GM19099 (cell line): ENCODE data around the gene CSNK1G1.
A peak's percentile ranks its signal among the peaks of the same experiment; 100 is the strongest.

Experiments
- POLR2A ChIP-seq: IDR thresholded peaks from 3 replicates; pipeline ENCODE4 v1.6.1; 2011; ENCODE audit warnings: low read depth; ENCODE audit not compliant: insufficient read length; ENCODE audit errors: extremely low read depth

CSNK1G1 gene

GRCh38 chr15:64158363-64159134 lies 197.4 kb downstream of the CSNK1G1 start:
- peak; percentile 37 for TF ChIP-seq POLR2A

DNA sequence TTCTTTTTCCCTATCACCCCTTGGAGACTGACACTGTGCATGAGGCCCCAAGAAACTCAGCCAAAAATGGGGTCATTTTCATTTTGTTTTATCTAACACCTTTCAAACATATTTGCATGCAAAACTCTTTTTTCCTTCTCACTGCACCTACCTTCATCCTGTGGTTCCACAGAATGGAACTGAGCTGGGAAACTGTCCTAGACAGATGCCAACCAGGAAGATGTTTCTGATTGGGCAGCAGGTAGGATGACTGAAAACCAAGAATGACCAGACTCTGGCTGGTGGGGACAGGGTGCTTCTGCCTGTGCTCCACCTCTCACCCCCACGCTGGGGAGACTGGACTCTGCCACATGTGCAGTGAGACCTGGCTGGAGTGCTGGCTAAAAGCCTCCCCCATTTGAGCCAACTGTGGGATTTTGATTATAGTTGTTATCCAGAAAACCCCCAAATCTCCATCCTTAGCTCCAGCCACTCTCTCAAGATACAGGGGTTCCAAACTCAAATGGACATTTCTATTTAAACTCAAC lies 198.3 kb downstream of the CSNK1G1 start:
- no peak for TF ChIP-seq POLR2A

DNA sequence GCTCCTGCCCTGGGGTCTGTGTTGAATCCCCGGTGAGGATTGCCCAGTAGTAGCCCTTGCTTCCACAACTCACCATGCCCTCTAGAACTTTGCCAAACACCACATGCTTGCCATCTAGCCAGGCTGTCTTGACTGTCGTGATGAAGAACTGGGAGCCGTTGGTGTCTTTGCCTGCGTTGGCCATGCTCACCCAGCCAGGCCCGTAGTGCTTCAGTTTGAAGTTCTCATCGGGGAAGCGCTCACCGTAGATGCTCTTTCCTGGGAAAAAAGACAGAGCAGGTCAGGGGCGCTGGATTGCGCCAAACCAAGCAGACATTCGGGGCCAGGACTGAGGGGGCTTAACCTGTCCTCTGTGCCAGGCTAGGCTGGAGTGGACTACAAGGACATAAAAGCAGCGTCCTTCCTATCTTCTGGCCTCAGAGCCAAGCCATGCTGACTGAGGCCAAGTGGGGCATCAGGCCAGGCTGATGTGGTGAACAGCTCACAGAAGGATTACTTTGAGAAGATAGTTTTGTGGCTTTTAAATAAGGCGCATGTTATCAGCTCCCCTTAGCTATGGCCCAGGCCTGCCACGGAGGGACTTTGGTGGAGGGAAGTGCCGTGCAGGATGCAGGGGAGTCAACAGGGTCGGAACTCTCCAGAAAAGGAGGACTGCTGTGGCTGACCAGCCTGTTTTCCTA lies 199.2 kb downstream of the CSNK1G1 start:
- no peak for TF ChIP-seq POLR2A

GRCh38 chr15:64155802-64156651 lies 199.9 kb downstream of the CSNK1G1 start:
- no peak for TF ChIP-seq POLR2A

- TF ChIP-seq POLR2A, result peak; percentile 59
These were observed 202.2 kb downstream of the CSNK1G1 start for GRCh38 chr15:64153480-64154367.

- peak; percentile 51 for TF ChIP-seq POLR2A
These were observed 203.2 kb downstream of the CSNK1G1 start for GRCh38 chr15:64152507-64153387.

GRCh38 chr15:64151727-64152506 lies 204.1 kb downstream of the CSNK1G1 start, which contains the start of gene SNX22:
Gene SNX22 (plus strand): TSS chr15:64151731. CDS start chr15:64151776, 45 bp downstream.
- peak; percentile 87 for TF ChIP-seq POLR2A

DNA sequence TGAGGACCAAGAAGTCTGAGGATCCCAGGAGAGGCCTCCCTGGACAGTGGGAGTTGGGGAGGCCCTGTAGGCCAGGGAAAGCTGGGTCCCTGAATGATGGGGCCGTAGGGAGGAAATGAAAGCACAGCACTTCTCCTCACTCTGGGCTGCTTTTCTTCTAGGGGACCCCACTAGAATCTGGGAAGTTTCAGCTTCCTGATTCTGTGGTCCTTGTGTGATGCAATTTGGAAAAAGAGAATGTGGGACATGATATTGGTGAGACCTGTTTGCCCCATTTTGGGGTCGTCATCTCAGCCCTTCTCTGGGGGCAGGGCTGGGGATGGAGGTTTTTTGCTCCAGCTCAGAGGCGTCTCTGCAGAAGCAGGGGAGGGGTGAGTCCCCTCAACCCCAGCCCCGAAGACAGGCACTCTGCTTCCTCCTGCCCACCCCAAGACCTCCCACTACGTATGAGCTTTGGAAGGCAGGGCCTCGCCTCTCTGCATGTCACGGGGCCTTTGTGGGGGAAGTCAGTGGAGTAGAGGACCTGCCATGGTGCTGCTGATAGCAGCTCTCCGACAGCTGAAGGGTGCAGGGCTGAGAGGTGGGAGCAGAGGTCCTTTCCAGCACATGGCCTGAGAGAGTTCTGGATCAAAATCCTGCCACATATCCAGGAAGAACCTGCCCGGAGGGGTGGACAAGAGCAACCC lies 205.9 kb downstream of the CSNK1G1 start:
- TF ChIP-seq POLR2A, result no peak

- TF ChIP-seq POLR2A, result no peak
These were observed 206.5 kb downstream of the CSNK1G1 start for GRCh38 chr15:64149424-64149823.

- no peak for TF ChIP-seq POLR2A
These were observed 207.4 kb downstream of the CSNK1G1 start for GRCh38 chr15:64148581-64148980.

GRCh38 chr15:64148168-64148567 lies 207.8 kb downstream of the CSNK1G1 start:
- no peak for TF ChIP-seq POLR2A
